Neural progenitor cell (in vitro differentiated cells): ENCODE data around the gene ARL3.

Experiments
- CTCF ChIP-seq: fragments of 200-600 bp; sonication (generic); IDR thresholded peaks from 2 replicates; pipeline ENCODE4 v1.5.1; 2017; ENCODE audit warnings: antibody characterized with exemption, mild to moderate bottlenecking
- EZH2 ChIP-seq: fragments of 200-600 bp; sonication (generic); IDR thresholded peaks from 2 replicates; pipeline ENCODE4 v1.6.1; 2017; ENCODE audit warnings: antibody characterized with exemption, mild to moderate bottlenecking, moderate library complexity
- EZH2phosphoT487 ChIP-seq: fragments of 200-600 bp; sonication (generic); IDR thresholded peaks from 2 replicates; pipeline ENCODE4 v1.6.1; 2017; ENCODE audit warnings: antibody characterized with exemption

- TF ChIP-seq CTCF (no peak), EZH2 (no peak), EZH2phosphoT487 (no peak)
Measured at GRCh38 chr10:102647443-102648268, 66.5 kb downstream of the ARL3 start.
